GM18907 (cell line): ENCODE measurements around the gene TAF4.
"Not testable (repeated sequence)": the region's sequence is repeated elsewhere in the genome, so short reads cannot be mapped to it uniquely, and the experiment has no call there.

Experiments used
- ATAC-seq: cut with Tn5 transposase; IDR thresholded peaks from one replicate; pipeline ENCODE4 v1.9.1; 2021; ENCODE audit warnings: mild to moderate bottlenecking, moderate library complexity; ENCODE audit not compliant: unreplicated experiment

TAF4 gene

GRCh38 chr20:61982191-61982950 is 83.3 kb downstream of the TAF4 start:
- no peak for ATAC-seq

- not testable (repeated sequence) for ATAC-seq
Measured at GRCh38 chr20:61981691-61982090, 84.0 kb downstream of the TAF4 start.

GRCh38 chr20:61980647-61981583 is 84.8 kb downstream of the TAF4 start:
- ATAC-seq, result no peak

- ATAC-seq, result no peak
Measured at GRCh38 chr20:61979701-61980635, 85.7 kb downstream of the TAF4 start.

- no peak for ATAC-seq
Measured at GRCh38 chr20:61979090-61979489, 86.6 kb downstream of the TAF4 start.

- no peak for ATAC-seq
Measured at GRCh38 chr20:61978491-61978890, 87.2 kb downstream of the TAF4 start.

GRCh38 chr20:61977419-61977786 is 88.3 kb downstream of the TAF4 start:
- no peak for ATAC-seq

GRCh38 chr20:61976644-61977418 is 88.8 kb downstream of the TAF4 start:
- no peak for ATAC-seq

GRCh38 chr20:61976263-61976643 is 89.4 kb downstream of the TAF4 start:
- no peak for ATAC-seq

GRCh38 chr20:61975407-61976129 is 90.1 kb downstream of the TAF4 start:
- no peak for ATAC-seq

GRCh38 chr20:61974357-61974665 is 91.4 kb downstream of the TAF4 start:
- ATAC-seq, result no peak

- ATAC-seq, result no peak
Measured at GRCh38 chr20:61973515-61974356, 91.9 kb downstream of the TAF4 start.

- ATAC-seq, result no peak
Measured at GRCh38 chr20:61972636-61973508, 92.8 kb downstream of the TAF4 start.

- ATAC-seq, result not testable (repeated sequence)
Measured at GRCh38 chr20:61971595-61971994, 94.1 kb downstream of the TAF4 start.

GRCh38 chr20:61970357-61970756 is 95.3 kb downstream of the TAF4 start:
- ATAC-seq, result no peak

- no peak for ATAC-seq
Measured at GRCh38 chr20:61969806-61970205, 95.9 kb downstream of the TAF4 start.

- no peak for ATAC-seq
Measured at GRCh38 chr20:61968932-61969331, 96.7 kb downstream of the TAF4 start.
